CD14-positive monocyte (primary cell): ENCODE measurements around the gene DCLK1. TPM values are rescaled to one million over a fixed set of nuclear protein-coding genes. Genes with fewer than 3 reads are reported as not detected.

ENCODE experiments used
- DNase-seq, 3 donors: peaks; one replicate each; pipeline ENCODE4 v3.0.0-alpha.2; 2011 to 2022
- H2AFZ ChIP-seq: 2 replicates; pipeline ENCODE4 v1.6.0; 2012; ENCODE audit warnings: mild to moderate bottlenecking, low read depth, low read length, inconsistent platforms; ENCODE audit not compliant: insufficient read depth, poor library complexity, severe bottlenecking
- H3K27ac ChIP-seq, 2 donors: 1 replicate in 1 of 2; 2 replicates in 1 of 2; pipeline ENCODE4 v1.5.1; 2012 to 2013; ENCODE audit warnings: low read length in 2 of 2, control low read depth in 1 of 2, inconsistent platforms in 1 of 2, low read depth in 1 of 2, mild to moderate bottlenecking in 1 of 2
- H3K27me3 ChIP-seq, 2 donors: one replicate each; pipeline versions ENCODE4 v1.6.0 to v1.6.1; 2011 to 2013; ENCODE audit warnings: low read length in 2 of 2; ENCODE audit not compliant: control insufficient read depth in 2 of 2, insufficient read depth in 2 of 2
- H3K36me3 ChIP-seq, 2 donors: replicated peaks in 1 of 2; 1 replicate in 1 of 2; 2 replicates in 1 of 2; pipeline versions ENCODE4 v1.5.1 to v1.6.1; 2012 to 2013; ENCODE audit warnings: low read length in 2 of 2, control low read depth in 1 of 2, inconsistent platforms in 1 of 2, mild to moderate bottlenecking in 1 of 2; ENCODE audit not compliant: insufficient read depth in 2 of 2, control insufficient read depth in 1 of 2
- H3K4me1 ChIP-seq, 2 donors: 1 replicate in 1 of 2; 2 replicates in 1 of 2; pipeline versions ENCODE4 v1.5.1 to v1.6.1; 2012 to 2013; ENCODE audit warnings: low read length in 2 of 2, control low read depth in 1 of 2, inconsistent platforms in 1 of 2, mild to moderate bottlenecking in 1 of 2, moderate library complexity in 1 of 2; ENCODE audit not compliant: insufficient read depth in 2 of 2, control insufficient read depth in 1 of 2
- H3K4me2 ChIP-seq: replicated peaks from 2 replicates; pipeline ENCODE3; 2012; ENCODE audit warnings: low read length, moderate library complexity, mild to moderate bottlenecking; ENCODE audit not compliant: poor library complexity, severe bottlenecking; ENCODE audit errors: extremely low read depth
- H3K4me3 ChIP-seq, 3 experiments: fragments of 200-600 bp in 1 of 3; sonication (generic) in 1 of 3; replicated peaks in 1 of 3; 1 replicate in 2 of 3; 2 replicates in 1 of 3; pipeline ENCODE4 v1.5.1; 2011 to 2013; ENCODE audit warnings: low read length in 3 of 3, mild to moderate bottlenecking in 3 of 3, control low read depth in 2 of 3, low read depth in 2 of 3, inconsistent platforms in 1 of 3, moderate library complexity in 1 of 3
- H3K79me2 ChIP-seq: 2 replicates; pipeline ENCODE4 v1.6.0; 2012; ENCODE audit warnings: mild to moderate bottlenecking, control low read depth, inconsistent platforms, low read length, moderate library complexity; ENCODE audit not compliant: insufficient read depth
- H3K9ac ChIP-seq: 2 replicates; pipeline ENCODE4 v1.6.0; 2017; ENCODE audit warnings: low read length, mild to moderate bottlenecking; ENCODE audit not compliant: insufficient read depth, poor library complexity, severe bottlenecking
- H3K9me3 ChIP-seq, 2 donors: replicated peaks in 1 of 2; 1 replicate in 1 of 2; 2 replicates in 1 of 2; pipeline versions ENCODE4 v1.5.1 to v1.6.1; 2012 to 2013; ENCODE audit warnings: low read length in 2 of 2, control low read depth in 1 of 2; ENCODE audit not compliant: control insufficient read depth in 1 of 2, insufficient read depth in 1 of 2
- H4K20me1 ChIP-seq: 2 replicates; pipeline ENCODE4 v1.6.0; 2012; ENCODE audit warnings: mild to moderate bottlenecking, low read length, control low read depth, moderate library complexity; ENCODE audit not compliant: insufficient read depth
- H3K27ac Mint-ChIP-seq, 7 donors: one replicate each; pipeline ENCODE4 v1.8.0; 2020; ENCODE audit warnings: mild to moderate bottlenecking in 7 of 7, mixed read lengths in 7 of 7, moderate library complexity in 6 of 7, inconsistent platforms in 2 of 7
- H3K27me3 Mint-ChIP-seq, 3 donors: one replicate each; pipeline ENCODE4 v1.8.0; 2021 to 2022; ENCODE audit warnings: low read depth in 3 of 3, mild to moderate bottlenecking in 3 of 3, mixed read lengths in 3 of 3, moderate library complexity in 3 of 3, inconsistent platforms in 1 of 3
- H3K36me3 Mint-ChIP-seq, 2 donors: one replicate each; pipeline ENCODE4 v1.8.0; 2020; ENCODE audit warnings: mixed read lengths in 2 of 2, inconsistent platforms in 1 of 2, mild to moderate bottlenecking in 1 of 2
- H3K4me1 Mint-ChIP-seq: one replicate; pipeline ENCODE4 v1.8.0; 2020; ENCODE audit warnings: mild to moderate bottlenecking, mixed read lengths
- H3K4me3 Mint-ChIP-seq, 2 donors: one replicate each; pipeline ENCODE4 v1.8.0; 2020; ENCODE audit warnings: mild to moderate bottlenecking in 2 of 2, mixed read lengths in 2 of 2, moderate library complexity in 1 of 2
- H3K9me3 Mint-ChIP-seq, 7 donors: one replicate each; pipeline ENCODE4 v1.8.0; 2020 to 2022; ENCODE audit warnings: mixed read lengths in 7 of 7, mild to moderate bottlenecking in 6 of 7, moderate library complexity in 6 of 7, inconsistent platforms in 2 of 7
- WGBS: methylation state at CpG from one replicate; pipeline ENCODE4 v1.1.5; 2013; ENCODE audit warnings: missing lambda C conversion rate; ENCODE audit not compliant: insufficient coverage; 5-methylcytosine and 5-hydroxymethylcytosine counted together
- intact Hi-C, 2 donors: fragments of 100-400 bp; cut with micrococcal nuclease; formaldehyde crosslinking; loops; one replicate each; pipeline versions ENCODE4 v1.15.0 to v1.15.1; 2023
- polyA plus RNA-seq, 3 donors: library from polyadenylated mRNA; depleted of rRNA in 1 of 3; unstranded in 2 of 3; stranded (reverse) in 1 of 3; fragments of 300-500 nt in 2 of 3; fragments of >200 nt in 1 of 3; fragmentation: Illumina TruSeq in 2 of 3; gene quantifications; 1 replicate in 2 of 3; 2 replicates in 1 of 3; pipeline ENCODE4 v1.2.3, GENCODE V29; 2012 to 2021
- TF ChIP-seq, protein P1 (sequence below): fragments of 200-600 bp; IDR thresholded peaks from one replicate; pipeline ENCODE4 v1.8.0; 2022; ENCODE audit warnings: antibody characterized with exemption, mild to moderate bottlenecking

DCLK1 gene
- polyA plus RNA-seq, 3 donors, result not detected

DNA sequence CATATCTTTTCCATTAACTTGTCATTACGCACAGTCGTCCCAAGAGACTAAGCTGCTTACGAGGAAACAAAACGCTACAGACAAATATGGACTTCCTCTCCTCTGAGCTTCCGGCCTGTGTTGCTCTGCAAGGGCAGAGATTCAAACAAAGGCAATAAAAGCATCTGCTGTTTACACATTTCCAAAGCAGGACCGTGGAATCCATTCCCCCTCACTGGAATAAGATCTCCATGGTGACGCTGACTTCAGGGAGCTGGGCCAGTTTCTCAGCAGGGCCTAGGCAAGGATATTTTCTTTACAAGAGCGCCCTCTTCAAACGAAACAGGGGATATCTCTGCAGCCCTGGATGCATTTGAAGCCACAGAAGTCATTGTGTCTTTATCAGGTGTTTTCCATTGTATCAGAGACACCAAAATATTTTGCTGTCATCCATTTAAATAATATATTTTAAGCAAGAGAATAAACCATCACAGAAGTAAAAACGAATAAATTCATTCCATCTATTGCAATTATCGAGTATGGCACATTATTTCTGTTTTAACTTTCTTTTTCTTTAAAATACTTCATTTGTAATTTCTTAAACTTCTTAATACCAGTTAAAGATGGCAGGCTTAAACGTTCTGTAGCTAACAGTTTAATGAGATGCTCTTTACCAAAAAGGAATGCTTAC lies 177.5 kb downstream of the DCLK1 start:
- WGBS, result 10% methylated on average over 3 of the region's 12 CpGs
- H3K4me3 ChIP-seq, result no peak overlapping the region

DNA sequence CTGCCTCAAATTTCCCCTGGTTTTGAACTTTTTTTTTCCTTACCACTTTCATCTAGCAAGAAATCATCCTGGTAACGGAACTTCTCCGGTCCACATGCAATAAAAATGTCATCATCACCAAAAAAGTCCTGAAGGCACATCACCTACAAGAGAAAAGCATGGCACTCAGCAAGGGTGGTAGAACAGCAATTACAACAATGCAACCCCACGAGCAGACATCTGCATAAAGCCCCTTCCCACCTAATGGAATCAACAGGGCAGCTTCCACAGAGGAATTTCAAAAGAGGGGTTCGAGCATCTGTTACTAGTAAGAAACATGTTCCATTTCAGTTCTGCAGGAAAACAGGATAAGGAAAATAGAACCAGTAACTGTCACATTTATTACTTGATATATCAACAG lies 183.9 kb downstream of the DCLK1 start:
- 62% methylated on average over 3 of the region's 4 CpGs for WGBS
- Mint-ChIP-seq H3K27ac (no peak overlapping the region), H3K9me3 (peaks cover 0 to 6% (median 4%) of the 10 kb centered on the region in 7 donors), H3K4me1 (no peaks in the 10 kb centered on the region), H3K36me3 (no peaks in the 10 kb centered on the region), H3K4me3 (no peak overlapping the region), H3K27me3 (peaks cover 0 to 3% (median 1%) of the 10 kb centered on the region in 3 donors)
- Histone ChIP-seq H3K9ac (no peak overlapping the region), H2AFZ (no peak overlapping the region), H3K36me3 (no peaks in the 10 kb centered on the region), H3K4me2 (no peak overlapping the region), H3K27me3 (no peaks in the 10 kb centered on the region), H3K4me3 (no peak overlapping the region), H4K20me1 (no peaks in the 10 kb centered on the region), H3K27ac (no peak overlapping the region), H3K4me1 (no peaks in the 10 kb centered on the region), H3K9me3 (peaks cover 0 to 4% of the 10 kb centered on the region in 2 donors), H3K79me2 (no peaks in the 10 kb centered on the region)
- TF ChIP-seq, protein P1, sequence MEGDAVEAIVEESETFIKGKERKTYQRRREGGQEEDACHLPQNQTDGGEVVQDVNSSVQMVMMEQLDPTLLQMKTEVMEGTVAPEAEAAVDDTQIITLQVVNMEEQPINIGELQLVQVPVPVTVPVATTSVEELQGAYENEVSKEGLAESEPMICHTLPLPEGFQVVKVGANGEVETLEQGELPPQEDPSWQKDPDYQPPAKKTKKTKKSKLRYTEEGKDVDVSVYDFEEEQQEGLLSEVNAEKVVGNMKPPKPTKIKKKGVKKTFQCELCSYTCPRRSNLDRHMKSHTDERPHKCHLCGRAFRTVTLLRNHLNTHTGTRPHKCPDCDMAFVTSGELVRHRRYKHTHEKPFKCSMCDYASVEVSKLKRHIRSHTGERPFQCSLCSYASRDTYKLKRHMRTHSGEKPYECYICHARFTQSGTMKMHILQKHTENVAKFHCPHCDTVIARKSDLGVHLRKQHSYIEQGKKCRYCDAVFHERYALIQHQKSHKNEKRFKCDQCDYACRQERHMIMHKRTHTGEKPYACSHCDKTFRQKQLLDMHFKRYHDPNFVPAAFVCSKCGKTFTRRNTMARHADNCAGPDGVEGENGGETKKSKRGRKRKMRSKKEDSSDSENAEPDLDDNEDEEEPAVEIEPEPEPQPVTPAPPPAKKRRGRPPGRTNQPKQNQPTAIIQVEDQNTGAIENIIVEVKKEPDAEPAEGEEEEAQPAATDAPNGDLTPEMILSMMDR, result no peak
- intact Hi-C loops, result no loop called here
- no peak for DNase-seq

More for the DNA sequence above, 177.5 kb downstream of the DCLK1 start:
- Histone ChIP-seq H3K27ac (no peak overlapping the region), H4K20me1 (no peaks in the 10 kb centered on the region), H3K4me1 (no peaks in the 10 kb centered on the region), H3K9ac (no peak overlapping the region), H3K36me3 (no peaks in the 10 kb centered on the region), H2AFZ (no peak overlapping the region), H3K4me2 (no peak overlapping the region), H3K79me2 (no peaks in the 10 kb centered on the region), H3K27me3 (no peaks in the 10 kb centered on the region), H3K9me3 (peaks cover 0 to 5% of the 10 kb centered on the region in 2 donors)
- DNase-seq, result no peak
- intact Hi-C loops, result no loop called here
- Mint-ChIP-seq H3K4me3 (no peak overlapping the region), H3K9me3 (peaks cover 0 to 3% (median 0%) of the 10 kb centered on the region in 7 donors), H3K4me1 (no peaks in the 10 kb centered on the region), H3K27me3 (peaks cover 0 to 3% (median 1%) of the 10 kb centered on the region in 3 donors), H3K36me3 (no peaks in the 10 kb centered on the region), H3K27ac (no peak overlapping the region)
- TF ChIP-seq, protein P1, result no peak
